Natural killer cell (primary cell): Measurements from ENCODE around the gene CCNJ. TPM values are rescaled to one million over a fixed set of nuclear protein-coding genes. Genes with fewer than 3 reads are reported as not detected.

Source experiments
- ATAC-seq, 3 donors: fragments of 150-1000 bp in 2 of 3; fragments of 200-7000 bp in 1 of 3; cut with Tn5 transposase; 1 replicate in 1 of 3; 2 replicates in 2 of 3; pipeline ENCODE4 v1.10.0; 2021; ENCODE audit warnings: mild to moderate bottlenecking in 2 of 3, moderate library complexity in 2 of 3
- DNase-seq, 2 donors: peaks; one replicate each; pipeline versions ENCODE4 v3.0.0 to v3.0.0-alpha.2; 2013 to 2021; ENCODE audit warnings: mixed read lengths in 1 of 2
- H3K27ac ChIP-seq: one replicate; pipeline ENCODE4 v1.5.1; 2013; ENCODE audit warnings: mild to moderate bottlenecking, low read length
- H3K27me3 ChIP-seq: one replicate; pipeline ENCODE4 v1.6.1; 2013; ENCODE audit warnings: low read length; ENCODE audit not compliant: control insufficient read depth, insufficient read depth
- H3K36me3 ChIP-seq: one replicate; pipeline ENCODE4 v1.6.1; 2013; ENCODE audit warnings: low read length; ENCODE audit not compliant: control insufficient read depth, insufficient read depth
- H3K4me1 ChIP-seq: one replicate; pipeline ENCODE4 v1.6.1; 2013; ENCODE audit warnings: low read length; ENCODE audit not compliant: control insufficient read depth, insufficient read depth
- H3K4me3 ChIP-seq: one replicate; pipeline ENCODE4 v1.5.1; 2013; ENCODE audit warnings: low read length
- H3K9me3 ChIP-seq: one replicate; pipeline ENCODE4 v1.6.1; 2013; ENCODE audit warnings: low read length; ENCODE audit not compliant: control insufficient read depth, insufficient read depth
- H3K27ac Mint-ChIP-seq, 2 donors: one replicate each; pipeline ENCODE4 v1.8.0; 2022; ENCODE audit warnings: mild to moderate bottlenecking in 2 of 2, mixed read lengths in 2 of 2, moderate library complexity in 1 of 2
- H3K27me3 Mint-ChIP-seq, 2 donors: one replicate each; pipeline ENCODE4 v1.8.0; 2022; ENCODE audit warnings: low read depth in 2 of 2, mixed read lengths in 2 of 2
- H3K36me3 Mint-ChIP-seq: one replicate; pipeline ENCODE4 v1.8.0; 2022; ENCODE audit warnings: mixed read lengths
- H3K4me1 Mint-ChIP-seq, 2 donors: one replicate each; pipeline ENCODE4 v1.8.0; 2022; ENCODE audit warnings: mixed read lengths in 2 of 2
- H3K4me3 Mint-ChIP-seq: one replicate; pipeline ENCODE4 v1.8.0; 2022; ENCODE audit warnings: mild to moderate bottlenecking, moderate library complexity, mixed read lengths
- H3K9me3 Mint-ChIP-seq, 2 donors: one replicate each; pipeline ENCODE4 v1.8.0; 2022; ENCODE audit warnings: mixed read lengths in 2 of 2
- CTCF ChIP-seq: fragments of 200-600 bp; IDR thresholded peaks from one replicate; pipeline ENCODE4 v1.8.0; 2022; ENCODE audit warnings: antibody characterized with exemption
- WGBS: methylation state at CpG from one replicate; pipeline ENCODE4 v1.1.7; 2013; ENCODE audit warnings: missing lambda C conversion rate; ENCODE audit not compliant: insufficient coverage; 5-methylcytosine and 5-hydroxymethylcytosine counted together
- intact Hi-C: fragments of 100-400 bp; cut with micrococcal nuclease; formaldehyde crosslinking; loops from one replicate; pipeline ENCODE4 v1.14.2; 2022
- total RNA-seq, 4 donors: library from RNA; stranded (reverse); fragments of 120-200 nt in 1 of 4; gene quantifications; one replicate each; pipeline versions ENCODE4 v1.2.3 to v1.2.4, GENCODE V29; 2013 to 2022

Gene CCNJ
- total RNA-seq, 3 donors from 2014 or later (not counting 1 experiment from before 2014, with no cell fraction given) = 5.9 to 7.1 (median 6.0) TPM

DNA sequence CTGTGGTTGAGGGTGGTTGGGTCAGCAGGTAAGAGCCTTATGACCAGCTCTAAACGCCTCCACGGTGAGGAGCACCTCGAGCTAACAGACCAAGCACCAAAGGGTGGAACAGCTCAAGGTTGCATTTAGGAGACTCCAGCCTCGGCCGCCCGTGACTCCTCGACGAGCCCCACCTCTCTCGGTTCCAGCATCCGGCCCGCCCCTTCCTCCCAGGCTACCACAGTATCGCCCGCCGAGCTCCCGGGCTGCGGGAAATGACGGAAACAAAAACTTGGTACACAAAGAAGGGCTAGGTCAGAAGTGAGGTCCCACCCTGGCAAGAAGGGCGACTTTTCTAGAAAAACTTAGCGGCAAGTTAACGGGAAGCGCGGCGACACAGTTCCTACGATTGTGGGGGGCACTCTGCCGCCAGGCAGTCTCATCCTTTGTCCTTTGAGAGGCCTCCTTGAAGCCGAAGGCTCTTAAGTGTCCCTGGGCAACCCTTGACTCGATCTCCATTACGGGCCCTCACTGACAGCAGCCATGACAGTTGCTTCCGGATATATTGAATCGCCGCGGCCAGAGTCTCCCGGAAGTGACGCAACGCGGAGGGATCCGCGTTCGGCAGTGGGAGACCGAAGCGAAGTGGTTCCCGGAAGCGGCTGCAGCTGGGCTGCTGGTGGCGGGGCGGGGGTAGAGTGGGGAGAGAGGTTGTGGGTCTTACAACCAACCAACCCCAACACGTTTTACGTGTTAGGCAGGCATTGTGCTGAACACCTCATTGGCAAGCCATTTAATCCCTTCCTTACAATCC lies 46.5 kb downstream of the CCNJ start:
- Mint-ChIP-seq H3K9me3 (peaks cover 0 to 2% of the 10 kb centered on the region in 2 donors), H3K27me3 (peaks cover 26 to 32% of the 10 kb centered on the region in 2 donors), H3K4me3 (peak overlapping the region; percentile 93), H3K36me3 (no peaks in the 10 kb centered on the region), H3K4me1 (peaks cover 8 to 10% of the 10 kb centered on the region in 2 donors), H3K27ac (peak overlapping the region; percentile 96 to 98)
- peak overlapping the region; percentile 97 for H3K27ac ChIP-seq
- peaks cover 12% of the 10 kb centered on the region for H3K4me1 ChIP-seq
- peaks cover 7% of the 10 kb centered on the region for H3K9me3 ChIP-seq
- H3K4me3 ChIP-seq = peak overlapping the region; percentile 91
- DNase-seq (peak; percentile 93 to 98), ATAC-seq (peak; percentile 92)
- TF ChIP-seq CTCF = no peak
- peaks cover 16% of the 10 kb centered on the region for H3K27me3 ChIP-seq
- intact Hi-C loops = loop anchor here (1.0 to 5.0 kb wide), 2 partner anchors 40 to 48 kb away; partner anchors contain the start of genes CCNJ and ZNF518A
- 2% methylated on average over 45 of the region's 47 CpGs for WGBS
- no peaks in the 10 kb centered on the region for H3K36me3 ChIP-seq

DNA sequence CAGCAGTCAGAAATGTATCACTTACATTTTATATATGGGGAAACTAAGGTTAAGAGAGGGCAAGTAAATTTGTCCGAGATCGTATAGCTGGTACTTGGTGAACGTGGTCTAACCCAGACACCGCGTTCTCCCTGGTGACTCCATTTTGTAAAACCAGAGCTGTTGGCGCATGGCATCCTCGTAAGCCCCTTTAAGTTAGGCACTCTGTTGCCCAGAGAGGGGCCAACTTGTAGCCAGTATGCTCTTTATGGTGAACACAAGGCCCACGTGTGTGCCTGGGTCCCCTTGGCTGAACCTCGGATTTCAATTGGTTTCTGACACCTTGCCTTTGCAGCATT lies 47.0 kb downstream of the CCNJ start:
- WGBS = 83% methylated on average over 9 of the region's 9 CpGs
- DNase-seq = no peak
- Mint-ChIP-seq H3K9me3 (peaks cover 0 to 2% of the 10 kb centered on the region in 2 donors), H3K4me3 (peak overlapping the region; percentile 93), H3K36me3 (no peaks in the 10 kb centered on the region), H3K27ac (peak overlapping the region; percentile 96 to 98), H3K27me3 (peaks cover 32 to 37% of the 10 kb centered on the region in 2 donors), H3K4me1 (peaks cover 8 to 10% of the 10 kb centered on the region in 2 donors)
- intact Hi-C loops = loop anchor here (1.0 kb wide), 1 partner anchor 40 kb away; the partner anchor contains the start of gene ZNF518A
- peak overlapping the region; percentile 97 for H3K27ac ChIP-seq
- H3K4me3 ChIP-seq = peak overlapping the region; percentile 91
- H3K9me3 ChIP-seq = peaks cover 7% of the 10 kb centered on the region
- H3K36me3 ChIP-seq = no peaks in the 10 kb centered on the region
- ATAC-seq = no peak
- H3K27me3 ChIP-seq = peaks cover 20% of the 10 kb centered on the region
- H3K4me1 ChIP-seq = peaks cover 12% of the 10 kb centered on the region
- no peak for TF ChIP-seq CTCF

DNA sequence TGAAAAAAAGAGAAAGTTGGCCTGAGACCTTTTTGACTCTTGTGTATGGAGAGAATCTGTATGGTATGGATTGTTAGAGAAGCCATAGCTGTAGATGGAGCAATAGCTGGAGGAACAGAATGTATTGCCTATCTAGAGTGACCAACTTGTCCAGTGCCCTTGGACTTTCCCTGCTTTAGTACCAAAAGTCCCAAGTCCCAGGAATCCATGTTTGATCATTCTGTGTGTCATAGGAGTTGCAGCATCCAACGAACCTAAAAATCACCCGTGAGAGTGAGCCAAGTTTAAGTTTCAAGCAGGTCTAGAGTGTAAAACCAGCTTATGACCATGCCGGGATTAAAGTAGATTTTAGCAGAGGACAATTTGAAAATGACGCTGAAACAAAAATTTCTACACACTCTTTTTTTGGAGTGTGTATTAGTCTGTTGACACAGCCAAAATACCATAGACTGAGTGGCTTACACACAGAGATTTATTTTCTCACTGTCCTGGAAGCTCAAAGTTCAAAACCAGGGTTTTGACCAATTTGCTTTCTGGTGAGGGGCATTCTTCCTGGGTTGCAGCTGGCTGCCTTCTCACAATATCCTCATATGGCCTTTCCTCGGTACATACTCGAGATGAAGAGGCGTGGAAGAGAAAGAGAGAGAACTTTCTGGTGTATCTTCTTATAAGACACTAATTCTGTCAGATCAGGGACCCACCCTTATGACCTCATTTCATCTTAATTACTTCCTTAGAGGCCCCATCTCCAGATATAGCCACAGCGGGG lies 49.8 kb downstream of the CCNJ start:
- Histone ChIP-seq H3K36me3 (no peaks in the 10 kb centered on the region), H3K27me3 (peaks cover 36% of the 10 kb centered on the region), H3K9me3 (peaks cover 7% of the 10 kb centered on the region), H3K4me3 (no peak overlapping the region), H3K27ac (no peak overlapping the region), H3K4me1 (peaks cover 12% of the 10 kb centered on the region)
- Mint-ChIP-seq H3K27ac (no peak overlapping the region), H3K4me3 (no peak overlapping the region), H3K4me1 (peaks cover 8 to 10% of the 10 kb centered on the region in 2 donors), H3K36me3 (no peaks in the 10 kb centered on the region), H3K9me3 (peaks cover 0 to 2% of the 10 kb centered on the region in 2 donors), H3K27me3 (peaks cover 51 to 63% of the 10 kb centered on the region in 2 donors)
- no peak for TF ChIP-seq CTCF
- WGBS = 94% methylated on average over 5 of the region's 8 CpGs
- intact Hi-C loops = no loop called here
- no peak for ATAC-seq
- no peak for DNase-seq
